ENCODE data around the gene ZRANB1. TPM values are rescaled to one million over a fixed set of nuclear protein-coding genes. Genes with fewer than 3 reads are reported as not detected.

The ZRANB1 gene
- total RNA-seq, 1 experiment from 2014 or later: 11.5 TPM

DNA sequence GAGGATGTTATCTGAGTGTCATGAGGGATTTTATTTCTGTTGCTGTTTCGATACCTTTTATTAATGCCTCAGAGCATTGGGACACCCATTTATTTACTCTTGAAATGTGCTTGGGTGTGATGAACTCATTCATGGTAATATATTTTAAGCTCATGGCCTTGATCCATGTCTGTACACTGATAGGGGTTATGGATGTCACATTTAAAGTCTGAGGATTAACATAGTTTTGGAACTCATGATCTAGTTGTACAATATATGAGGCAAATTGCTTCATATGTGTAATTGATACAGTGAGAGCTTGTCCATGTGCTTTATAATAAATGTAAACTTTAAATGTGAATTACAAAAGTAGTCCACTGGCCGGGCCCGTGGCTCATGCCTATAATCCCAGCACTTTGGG, 23.0 kb upstream of the ZRANB1 start:
- DNase-seq (ENCODE audit: low read depth): peak; percentile 8

DNA sequence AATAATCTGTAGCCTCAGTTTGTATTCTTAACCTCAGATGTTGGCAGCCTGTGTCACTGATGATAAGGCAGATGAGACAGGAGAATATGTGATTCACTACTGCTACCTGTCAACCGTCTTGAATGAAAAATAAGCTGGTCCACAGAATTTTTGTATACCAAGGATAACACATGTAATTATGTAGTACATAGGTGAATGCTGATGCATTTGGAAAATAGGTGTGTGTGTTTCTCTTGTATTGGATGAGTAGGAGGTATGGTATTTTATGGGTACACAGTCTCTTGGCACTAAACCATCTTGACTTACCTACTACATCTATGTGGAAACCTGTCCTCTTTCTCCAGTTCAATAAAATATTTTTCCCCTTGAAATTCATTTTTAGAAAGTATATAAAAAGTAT, 20.7 kb upstream of the ZRANB1 start:
- DNase-seq (ENCODE audit: low read depth): no peak

DNA sequence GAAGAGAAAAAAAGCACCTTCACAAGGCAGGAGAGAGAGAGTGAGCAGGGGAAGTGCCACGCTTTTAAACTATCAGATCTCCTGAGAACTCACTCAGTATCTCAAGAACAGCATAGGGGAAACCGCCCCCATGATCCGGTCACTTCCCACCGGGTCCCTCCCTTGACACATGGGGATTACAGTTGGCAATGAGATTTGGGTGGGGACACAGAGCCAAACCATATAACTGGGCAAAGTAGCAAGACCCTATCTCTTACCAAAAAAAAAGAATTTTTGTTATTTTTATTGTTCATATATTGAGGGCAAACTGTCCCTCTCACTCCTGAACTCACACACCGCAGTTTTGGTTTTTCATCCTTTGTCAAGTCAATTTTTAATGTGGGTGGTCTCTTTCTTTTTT, 18.2 kb upstream of the ZRANB1 start:
- DNase-seq (ENCODE audit: low read depth): no peak

DNA sequence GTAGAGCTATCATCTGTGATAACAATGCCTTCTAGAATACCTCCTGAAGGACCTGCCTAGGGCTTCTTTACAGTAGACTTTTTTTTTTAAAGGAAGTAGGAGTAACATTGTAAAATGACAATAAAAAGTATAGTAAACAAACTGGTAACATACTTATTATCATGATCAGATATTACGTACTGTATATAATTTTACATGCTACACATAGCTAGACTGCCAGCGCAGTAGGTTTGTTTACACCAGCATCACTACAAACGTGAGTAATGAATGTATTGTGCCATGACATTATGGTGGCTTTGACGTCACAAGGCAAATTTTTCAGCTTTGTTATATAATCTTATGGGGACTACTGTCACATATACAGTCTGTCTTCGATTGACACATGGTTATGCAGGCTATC, 15.4 kb upstream of the ZRANB1 start:
- DNase-seq (ENCODE audit: low read depth): no peak

DNA sequence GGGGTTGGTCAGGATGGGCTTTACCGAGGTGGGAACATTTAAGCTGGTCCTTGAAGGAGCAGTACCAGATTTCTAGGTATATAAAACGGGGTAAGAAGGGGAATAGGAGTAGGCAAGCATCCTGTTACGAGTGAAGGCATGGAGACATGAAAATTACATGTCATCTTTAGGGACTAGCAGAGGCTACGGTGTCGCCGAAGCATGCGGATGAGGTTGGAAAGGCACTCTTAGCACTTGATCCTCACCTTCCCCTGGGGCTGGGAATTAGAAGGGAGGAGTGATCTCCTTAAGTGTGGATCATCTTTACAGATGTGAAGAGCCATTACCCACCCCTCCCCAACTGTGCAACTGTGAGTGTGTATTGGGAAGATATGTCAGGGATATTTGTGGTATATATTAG, 13.8 kb upstream of the ZRANB1 start:
- no peak for DNase-seq (ENCODE audit: low read depth)

DNA sequence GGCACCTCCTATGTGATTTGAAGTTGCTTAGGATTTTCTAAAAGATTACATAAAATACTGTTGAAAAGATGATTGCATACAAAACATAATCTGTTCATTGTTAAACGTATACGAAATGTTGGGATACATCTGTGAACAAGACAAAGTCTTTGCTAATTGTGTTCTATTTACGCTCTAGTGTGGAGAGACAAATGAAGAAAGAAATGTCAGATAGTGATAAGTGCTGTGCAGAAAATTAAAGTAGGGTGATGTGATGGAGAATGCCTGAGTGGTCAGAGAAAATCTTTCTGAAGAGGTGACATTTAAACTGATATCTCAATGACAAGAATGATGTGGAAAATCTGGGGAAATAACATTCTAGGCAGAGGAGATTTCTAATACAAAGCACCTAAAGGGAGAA, 13.4 kb upstream of the ZRANB1 start:
- DNase-seq (ENCODE audit: low read depth): no peak

DNA sequence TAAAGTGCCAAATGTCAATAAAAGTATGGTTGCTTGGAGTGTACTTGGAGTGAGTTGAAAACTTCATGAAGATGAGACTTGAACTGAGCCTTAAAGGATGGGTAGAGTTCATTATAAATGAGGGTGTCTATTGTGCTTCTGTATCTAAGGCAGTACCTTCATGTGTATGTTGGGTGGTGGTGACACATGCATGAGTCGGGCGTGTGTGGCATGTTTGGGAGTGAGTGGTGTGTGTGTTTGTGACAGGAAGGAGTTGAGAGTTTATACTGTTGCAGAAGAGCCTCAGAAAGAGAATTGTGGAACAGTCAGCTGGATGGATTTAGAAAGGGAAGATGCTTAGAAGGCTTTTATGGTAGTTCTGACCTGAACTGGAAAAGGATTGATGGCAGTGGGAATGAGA, 6.0 kb upstream of the ZRANB1 start:
- peak; percentile 40 for DNase-seq (ENCODE audit: low read depth)

DNA sequence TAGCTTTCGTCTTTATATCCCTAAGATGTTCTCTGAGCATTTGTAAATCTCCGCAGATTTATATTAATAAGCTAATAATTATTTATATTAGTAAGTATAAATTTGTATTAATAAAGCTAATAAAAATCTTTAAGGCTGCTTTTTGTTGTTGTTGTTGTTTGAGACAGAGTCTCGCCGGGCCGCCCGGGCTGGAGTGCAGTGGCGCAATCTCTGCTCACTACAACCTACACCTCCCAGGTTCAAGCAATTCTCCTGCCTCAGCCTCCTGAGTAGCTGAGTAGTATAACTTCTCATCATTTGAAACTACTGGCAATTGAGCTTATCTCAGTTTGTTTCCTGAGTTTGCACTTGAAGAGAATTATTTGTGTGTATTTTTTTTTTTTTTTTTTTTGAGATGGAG, 5.1 kb upstream of the ZRANB1 start:
- DNase-seq (ENCODE audit: low read depth): no peak

DNA sequence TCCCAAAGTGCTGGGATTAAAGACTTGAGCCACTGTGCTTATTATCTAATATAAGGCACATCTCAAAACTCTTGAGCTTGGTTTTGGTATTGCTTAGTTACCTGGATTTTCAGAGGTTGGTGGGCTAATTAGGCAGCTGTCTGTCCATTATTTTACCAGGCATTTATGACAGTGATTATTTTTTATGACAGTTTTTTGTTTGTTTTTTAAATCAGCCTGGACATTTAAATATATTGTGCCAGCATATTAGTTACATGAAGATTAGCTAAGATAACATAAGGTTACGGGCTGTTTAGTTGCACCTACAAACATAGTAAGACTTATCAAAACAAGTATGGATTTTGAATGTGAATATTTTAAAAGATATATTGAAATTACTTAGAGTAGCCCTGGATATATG, 2.6 kb upstream of the ZRANB1 start:
- DNase-seq (ENCODE audit: low read depth): no peak

DNA sequence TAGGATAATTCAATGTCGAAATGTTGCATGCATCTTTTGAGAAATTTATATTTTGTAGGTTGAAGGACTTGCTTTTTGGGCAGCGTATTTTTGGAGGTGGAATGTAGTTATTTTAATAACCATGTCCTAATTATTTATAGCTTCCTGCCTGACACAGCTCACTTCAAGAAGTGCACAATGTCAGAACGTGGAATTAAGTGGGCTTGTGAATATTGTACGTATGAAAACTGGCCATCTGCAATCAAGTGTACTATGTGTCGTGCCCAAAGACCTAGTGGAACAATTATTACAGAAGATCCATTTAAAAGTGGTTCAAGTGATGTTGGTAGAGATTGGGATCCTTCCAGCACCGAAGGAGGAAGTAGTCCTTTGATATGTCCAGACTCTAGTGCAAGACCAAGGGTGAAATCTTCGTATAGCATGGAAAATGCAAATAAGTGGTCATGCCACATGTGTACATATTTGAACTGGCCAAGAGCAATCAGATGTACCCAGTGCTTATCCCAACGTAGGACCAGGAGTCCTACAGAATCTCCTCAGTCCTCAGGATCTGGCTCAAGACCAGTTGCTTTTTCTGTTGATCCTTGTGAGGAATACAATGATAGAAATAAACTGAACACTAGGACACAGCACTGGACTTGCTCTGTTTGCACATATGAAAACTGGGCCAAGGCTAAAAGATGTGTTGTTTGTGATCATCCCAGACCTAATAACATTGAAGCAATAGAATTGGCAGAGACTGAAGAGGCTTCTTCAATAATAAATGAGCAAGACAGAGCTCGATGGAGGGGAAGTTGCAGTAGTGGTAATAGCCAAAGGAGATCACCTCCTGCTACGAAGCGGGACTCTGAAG, 620 bp downstream of the ZRANB1 start:
- no peak for DNase-seq (ENCODE audit: low read depth)

DNA sequence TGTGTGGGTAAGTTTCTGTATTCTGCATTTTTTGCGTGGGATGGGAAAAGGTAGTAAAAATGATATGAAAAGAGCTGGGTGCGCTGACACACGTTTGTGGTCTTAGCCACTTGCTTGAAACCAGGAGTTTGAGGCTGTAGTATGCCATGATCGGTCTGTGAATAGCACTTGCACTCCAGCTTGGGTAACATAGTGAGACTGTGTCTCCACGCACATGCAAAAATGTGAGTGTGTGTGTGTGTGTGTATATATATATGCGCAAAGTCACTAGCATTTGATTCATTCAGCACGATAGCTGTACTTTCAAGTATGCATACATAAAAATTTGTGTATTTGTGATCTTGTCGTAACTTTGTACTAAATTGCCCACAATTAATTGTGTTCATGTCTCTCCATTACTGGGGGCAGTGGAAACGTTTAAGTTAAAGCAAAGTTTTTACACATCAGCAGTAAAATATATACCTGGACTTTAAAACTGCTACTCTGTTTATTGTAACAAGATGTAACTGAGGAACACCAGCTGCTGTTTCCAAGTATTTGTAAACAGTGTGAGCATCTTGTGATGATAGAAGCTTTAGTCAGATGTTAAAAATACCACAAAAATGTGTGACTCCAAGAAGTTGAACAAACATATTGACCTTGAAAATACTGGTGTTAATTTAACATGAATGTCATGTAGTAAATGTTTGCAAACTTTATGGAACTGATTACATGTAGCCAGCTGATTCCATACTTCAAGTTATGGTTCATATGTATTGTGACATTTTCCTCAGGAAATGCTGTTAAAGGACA, 1.6 kb downstream of the ZRANB1 start:
- DNase-seq (ENCODE audit: low read depth): peak; percentile 92

DNA sequence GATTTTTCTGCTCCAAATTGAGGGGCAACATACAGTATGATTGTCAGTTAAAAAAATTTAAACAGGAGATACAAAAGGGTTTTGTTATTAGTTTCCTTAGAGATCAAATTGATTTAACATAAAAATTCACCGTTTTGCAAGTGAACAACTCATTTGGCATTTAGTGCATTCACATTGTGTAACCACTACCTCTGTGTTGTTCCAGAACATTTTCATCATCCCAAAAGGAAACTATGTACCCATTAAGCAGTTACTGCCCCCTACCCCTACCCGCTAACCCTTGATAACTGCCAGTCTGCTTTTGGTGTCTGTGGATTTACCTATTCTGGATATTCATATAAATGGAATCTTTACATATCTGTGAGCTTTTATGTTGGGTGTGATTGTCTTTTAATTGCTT, 3.1 kb downstream of the ZRANB1 start:
- DNase-seq (ENCODE audit: low read depth): peak; percentile 43

DNA sequence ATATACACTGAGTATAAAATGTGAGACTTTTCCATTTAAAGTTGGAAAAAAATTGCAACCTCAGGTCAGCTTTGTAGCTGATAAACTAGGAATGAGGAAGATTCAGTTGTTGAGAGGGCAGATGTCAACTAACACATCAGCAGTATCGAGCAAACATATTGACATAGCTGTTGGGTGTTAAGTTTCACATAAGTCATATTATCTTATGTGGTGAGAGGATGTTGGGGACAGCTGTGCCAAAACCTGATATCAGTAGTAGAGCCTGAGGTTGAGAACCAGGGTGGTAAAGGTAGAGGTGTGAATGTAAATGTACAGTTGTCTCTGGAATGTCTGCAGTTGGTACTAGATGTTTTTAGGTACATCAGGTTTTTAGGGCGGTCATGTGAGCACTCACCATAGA, 5.0 kb downstream of the ZRANB1 start:
- peak; percentile 77 for DNase-seq (ENCODE audit: low read depth)

DNA sequence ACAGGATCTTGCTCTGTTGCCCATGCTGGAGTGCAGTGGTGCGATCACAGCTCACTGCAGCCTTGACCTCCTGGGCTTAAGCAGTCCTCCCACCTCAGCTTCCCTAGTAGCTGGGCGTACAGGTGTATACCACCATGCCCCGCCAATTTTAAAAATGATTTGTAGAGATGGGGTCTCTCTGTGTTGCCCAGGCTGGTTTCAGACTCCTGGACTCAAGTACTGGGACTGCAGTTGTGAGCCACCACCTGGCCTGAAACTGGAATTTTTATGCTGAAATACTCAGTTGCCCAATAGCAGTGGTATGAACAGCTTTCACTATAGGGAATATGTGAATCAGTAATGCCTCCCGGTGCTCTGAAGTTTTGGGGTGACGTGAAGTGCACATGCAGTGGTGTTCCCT, 7.6 kb downstream of the ZRANB1 start:
- DNase-seq (ENCODE audit: low read depth): peak; percentile 25

DNA sequence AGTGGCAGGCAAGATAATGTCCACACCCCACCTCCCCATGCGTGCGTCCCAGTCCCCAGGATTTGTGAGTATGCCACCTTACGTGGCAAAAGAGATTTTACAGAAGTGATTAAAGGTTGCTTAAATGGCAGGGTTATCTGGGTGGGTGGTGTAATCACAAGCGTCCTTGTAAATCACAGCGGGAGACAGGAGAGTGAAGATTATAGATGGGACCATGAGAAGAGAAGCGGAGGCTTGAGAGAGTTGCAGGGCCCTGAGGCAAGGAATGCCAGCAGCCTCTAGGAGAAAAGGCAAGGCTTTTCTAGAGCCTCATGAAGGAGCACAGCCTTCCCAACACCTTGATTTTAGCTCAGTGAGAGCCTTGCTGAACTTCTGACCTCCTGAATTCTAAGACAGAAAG, 10.2 kb downstream of the ZRANB1 start:
- DNase-seq (ENCODE audit: low read depth): no peak

DNA sequence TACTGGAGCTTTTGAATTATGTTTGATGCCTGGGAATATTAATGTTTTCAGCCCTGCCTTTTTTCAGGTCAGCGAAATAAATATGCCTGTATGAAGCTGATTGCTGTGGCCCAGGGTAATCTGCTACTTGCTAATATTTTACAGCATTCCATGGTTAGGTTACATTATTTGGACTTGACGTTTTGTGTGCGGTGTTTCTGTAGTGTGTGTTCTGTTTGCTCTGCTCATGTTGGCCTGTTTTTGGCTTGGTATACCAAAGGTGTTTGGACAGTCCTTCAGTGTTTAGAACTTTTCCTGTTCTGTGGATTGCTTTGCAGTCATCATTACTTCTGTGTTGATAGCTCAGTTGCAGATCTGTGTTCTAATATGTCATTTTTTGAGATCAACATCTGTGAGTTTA, 11.5 kb downstream of the ZRANB1 start:
- DNase-seq (ENCODE audit: low read depth): no peak

DNA sequence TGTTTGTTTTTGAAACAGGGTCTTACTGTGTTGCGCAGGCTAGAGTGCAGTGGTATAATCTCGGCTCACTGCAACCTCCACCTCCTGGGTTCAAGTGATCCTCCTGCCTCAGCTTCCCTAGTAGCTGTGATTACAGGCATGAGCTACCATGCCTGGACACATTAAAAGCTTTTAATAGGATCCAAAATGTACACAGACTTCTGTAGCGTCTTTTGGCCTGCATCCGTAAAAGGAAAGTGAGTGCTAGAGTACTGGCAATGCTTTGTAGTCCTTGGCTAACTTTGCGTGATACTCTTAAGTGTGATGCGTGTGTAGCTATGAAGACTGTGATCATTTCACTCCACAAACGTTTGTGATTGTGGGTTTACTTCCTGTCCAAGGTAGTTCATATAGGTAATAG, 13.3 kb downstream of the ZRANB1 start:
- no peak for DNase-seq (ENCODE audit: low read depth)

DNA sequence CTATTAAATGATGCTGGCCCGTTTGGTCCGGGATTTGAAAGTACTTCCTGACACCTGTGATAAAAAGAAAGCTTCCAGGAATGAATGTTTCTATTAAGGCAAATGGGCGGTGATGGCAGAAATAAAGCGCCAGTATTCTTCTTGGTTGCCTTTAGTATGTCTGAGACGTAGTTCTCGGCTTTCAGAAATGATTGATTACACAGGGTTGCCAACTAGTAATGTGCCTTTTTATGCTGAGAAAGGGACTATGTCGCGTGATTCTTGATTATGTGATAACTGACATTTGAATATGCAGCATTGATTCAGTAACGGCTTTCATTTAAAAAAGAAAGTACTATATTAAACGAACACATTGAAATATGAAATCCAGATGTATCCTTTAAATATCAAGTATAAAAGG, 13.9 kb downstream of the ZRANB1 start:
- DNase-seq (ENCODE audit: low read depth): no peak

DNA sequence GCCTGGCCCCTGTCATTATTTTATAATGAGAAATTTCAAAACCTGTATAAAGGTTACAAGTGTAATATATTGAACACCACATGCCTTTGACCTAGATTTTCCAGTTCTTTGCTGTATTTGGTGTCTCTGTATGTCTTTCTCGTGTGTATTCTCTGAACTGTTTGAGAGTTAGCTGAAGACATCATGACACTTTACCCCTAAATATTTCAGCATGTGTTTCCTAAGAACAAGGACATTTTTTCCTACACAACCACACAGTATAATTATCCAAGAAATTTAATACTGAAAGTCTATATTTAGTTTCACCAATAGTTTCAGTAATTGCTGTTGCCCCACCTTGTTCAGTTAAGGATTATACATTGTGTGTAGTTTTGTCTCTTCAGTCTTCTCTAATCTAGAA, 14.8 kb downstream of the ZRANB1 start:
- no peak for DNase-seq (ENCODE audit: low read depth)

DNA sequence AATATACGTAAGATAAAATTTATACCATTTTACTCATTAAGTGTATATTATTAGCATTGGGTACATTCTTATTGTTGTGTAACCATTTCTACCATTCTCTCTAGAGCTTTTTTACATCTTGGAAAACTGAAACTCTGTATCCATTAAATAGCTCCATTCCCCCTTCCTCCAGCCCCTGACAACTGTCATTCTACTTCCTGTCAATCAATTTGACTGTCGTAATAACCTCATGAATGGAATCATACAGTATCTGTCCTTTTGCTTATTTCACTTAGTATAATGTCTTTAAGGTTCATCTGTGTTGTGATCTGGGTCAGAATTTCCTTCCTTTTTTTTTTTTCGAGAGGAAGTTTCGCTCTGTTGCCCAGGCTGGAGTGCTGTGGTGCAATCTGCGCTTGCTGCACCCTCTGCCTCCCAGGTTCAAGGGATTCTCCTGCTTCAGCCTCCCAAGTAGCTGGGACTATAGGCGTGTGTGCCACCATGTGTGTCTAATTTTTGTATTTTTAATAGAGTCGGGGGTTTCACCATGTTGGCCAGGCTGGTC, 15.6 kb downstream of the ZRANB1 start:
- DNase-seq (ENCODE audit: low read depth): no peak

DNA sequence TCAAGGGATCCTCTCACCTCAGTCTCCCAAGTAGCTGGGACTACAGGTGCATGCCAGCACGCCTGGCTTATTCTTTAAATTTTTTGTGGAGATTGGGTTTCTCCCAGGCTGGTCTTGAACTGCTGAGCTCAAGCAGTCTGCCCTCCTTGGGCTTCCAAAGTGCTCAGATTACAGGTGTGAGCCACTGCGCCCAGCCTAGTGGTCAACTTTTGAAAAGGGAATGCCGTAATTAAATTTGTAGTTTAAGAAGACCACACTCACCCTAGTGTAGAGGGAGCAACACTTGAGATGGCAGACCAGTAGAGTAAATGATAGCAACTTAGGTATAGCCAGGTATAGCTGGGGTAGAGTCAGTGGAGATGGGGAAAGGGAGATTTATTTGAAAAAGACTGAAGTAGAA, 17.6 kb downstream of the ZRANB1 start:
- DNase-seq (ENCODE audit: low read depth): no peak

DNA sequence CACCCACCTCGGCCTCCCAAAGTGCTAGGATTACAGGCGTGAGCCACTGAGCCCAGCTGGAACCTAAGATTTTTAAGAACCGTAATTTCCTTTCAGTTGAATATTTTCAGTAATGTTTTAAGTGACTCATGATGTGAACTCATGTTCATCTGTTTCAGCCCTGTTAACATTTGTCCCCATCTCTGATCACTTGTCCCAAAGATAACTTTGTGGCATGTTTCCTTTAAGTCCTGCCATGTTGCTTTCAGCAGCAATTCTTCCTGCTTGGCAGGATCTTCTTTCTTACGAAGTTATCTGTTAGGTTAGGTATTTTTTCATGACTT, 19.3 kb downstream of the ZRANB1 start:
- DNase-seq (ENCODE audit: low read depth): peak; percentile 17

DNA sequence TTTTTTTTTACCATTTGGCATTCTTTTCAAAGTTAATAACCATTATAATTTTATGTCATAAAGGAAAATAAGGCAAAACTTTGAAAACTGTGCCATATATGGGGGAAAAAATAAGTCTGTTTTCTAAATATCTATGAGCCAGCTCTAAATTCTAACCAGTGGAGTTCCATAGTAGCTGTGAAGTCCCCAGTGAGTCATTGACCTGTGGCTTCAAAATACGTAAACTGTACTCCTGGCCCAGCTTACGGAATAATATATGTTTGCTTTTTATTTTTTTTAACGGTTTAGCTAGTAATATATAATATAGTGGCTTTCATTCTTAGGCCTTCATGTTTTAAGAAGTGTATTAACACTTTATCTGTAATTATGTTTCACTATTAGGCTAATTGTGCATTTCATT, 20.5 kb downstream of the ZRANB1 start:
- no peak for DNase-seq (ENCODE audit: low read depth)
